Measurements from ENCODE around the gene SLC22A1.
"Not testable (repeated sequence)": the region's sequence is repeated elsewhere in the genome, so short reads cannot be mapped to it uniquely, and the experiment has no call there.

SLC22A1 gene

GRCh38 chr6:160121558-160121957 is at the start of gene SLC22A1:
TSS of gene SLC22A1 (plus strand) at chr6:160121815. CDS start at chr6:160121936, 121 bp downstream.
- DNase-seq (ENCODE audit: low read depth): no peak

GRCh38 chr6:160073272-160073671 is 48.3 kb upstream of the SLC22A1 start:
- no peak for DNase-seq (ENCODE audit: low read depth)

- DNase-seq (ENCODE audit: low read depth): no peak
These were observed 45.6 kb upstream of the SLC22A1 start for GRCh38 chr6:160076009-160076408.

GRCh38 chr6:160077024-160077423 is 44.6 kb upstream of the SLC22A1 start:
- no peak for DNase-seq (ENCODE audit: low read depth)

GRCh38 chr6:160077526-160077925 is 44.1 kb upstream of the SLC22A1 start:
- no peak for DNase-seq (ENCODE audit: low read depth)

- no peak for DNase-seq (ENCODE audit: low read depth)
These were observed 42.5 kb upstream of the SLC22A1 start for GRCh38 chr6:160078883-160079685.

- no peak for DNase-seq (ENCODE audit: low read depth)
These were observed 42.0 kb upstream of the SLC22A1 start for GRCh38 chr6:160079686-160080043.

GRCh38 chr6:160080097-160080496 is 41.5 kb upstream of the SLC22A1 start:
- DNase-seq (ENCODE audit: low read depth): no peak

- DNase-seq (ENCODE audit: low read depth): no peak
These were observed 40.2 kb upstream of the SLC22A1 start for GRCh38 chr6:160081398-160081797.

- DNase-seq (ENCODE audit: low read depth): no peak
These were observed 39.0 kb upstream of the SLC22A1 start for GRCh38 chr6:160082627-160083026.

GRCh38 chr6:160084198-160084776 is 37.3 kb upstream of the SLC22A1 start:
- no peak for DNase-seq (ENCODE audit: low read depth)

GRCh38 chr6:160085226-160085625 is 36.4 kb upstream of the SLC22A1 start:
- no peak for DNase-seq (ENCODE audit: low read depth)

GRCh38 chr6:160085713-160086505 is 35.7 kb upstream of the SLC22A1 start:
- DNase-seq (ENCODE audit: low read depth): no peak

- no peak for DNase-seq (ENCODE audit: low read depth)
These were observed 34.9 kb upstream of the SLC22A1 start for GRCh38 chr6:160086754-160087153.

GRCh38 chr6:160088069-160088783 is 33.4 kb upstream of the SLC22A1 start:
- DNase-seq (ENCODE audit: low read depth): no peak

GRCh38 chr6:160088784-160089533 is 32.7 kb upstream of the SLC22A1 start:
- no peak for DNase-seq (ENCODE audit: low read depth)

GRCh38 chr6:160089534-160089897 is 32.1 kb upstream of the SLC22A1 start:
- DNase-seq (ENCODE audit: low read depth): no peak

- not testable (repeated sequence) for DNase-seq (ENCODE audit: low read depth)
These were observed 31.0 kb upstream of the SLC22A1 start for GRCh38 chr6:160090442-160091239.

- not testable (repeated sequence) for DNase-seq (ENCODE audit: low read depth)
These were observed 29.4 kb upstream of the SLC22A1 start for GRCh38 chr6:160092176-160092575.

- no peak for DNase-seq (ENCODE audit: low read depth)
These were observed 29.0 kb upstream of the SLC22A1 start for GRCh38 chr6:160092602-160093001.

- DNase-seq (ENCODE audit: low read depth): no peak
These were observed 28.6 kb upstream of the SLC22A1 start for GRCh38 chr6:160093061-160093460.

Data from CMK (cell line).